HEK293 (cell line): Measurements from ENCODE around the gene TEAD2.

Experiments
- CTCF ChIP-seq: fragments of 450-650 bp; formaldehyde crosslinking; IDR thresholded peaks from 2 replicates; pipeline ENCODE4 v1.5.1; 2016; ENCODE audit warnings: missing biosample characterization, missing genetic modification characterization
- HIC1 ChIP-seq: fragments of 450-650 bp; formaldehyde crosslinking; IDR thresholded peaks from 2 replicates; pipeline ENCODE4 v1.5.1; 2016; ENCODE audit warnings: missing biosample characterization, missing genetic modification characterization
- SP2 ChIP-seq: fragments of 450-650 bp; formaldehyde crosslinking; IDR thresholded peaks from 2 replicates; pipeline ENCODE4 v1.5.1; 2016; ENCODE audit warnings: missing biosample characterization, missing genetic modification characterization
- TRIM28 ChIP-seq: IDR thresholded peaks from 2 replicates; pipeline ENCODE4 v1.6.1; 2011; ENCODE audit warnings: low read length, control low read depth, borderline replicate concordance
- TSHZ1 ChIP-seq: fragments of 450-650 bp; formaldehyde crosslinking; IDR thresholded peaks from 2 replicates; pipeline ENCODE4 v1.5.1; 2016; ENCODE audit warnings: missing biosample characterization, missing genetic modification characterization, borderline replicate concordance
- ZBTB48 ChIP-seq: fragments of 450-650 bp; formaldehyde crosslinking; IDR thresholded peaks from 2 replicates; pipeline ENCODE4 v1.5.1; 2016; ENCODE audit warnings: missing biosample characterization, missing genetic modification characterization
- ZNF23 ChIP-seq: fragments of 450-650 bp; formaldehyde crosslinking; IDR thresholded peaks from 2 replicates; pipeline ENCODE4 v1.5.1; 2016; ENCODE audit warnings: missing biosample characterization, missing genetic modification characterization, borderline replicate concordance
- ZNF560 ChIP-seq: fragments of 450-650 bp; formaldehyde crosslinking; IDR thresholded peaks from 2 replicates; pipeline ENCODE4 v1.5.1; 2017; ENCODE audit warnings: missing biosample characterization, missing genetic modification characterization, borderline replicate concordance

GRCh38 chr19:49362929-49363267 lies 682 bp upstream of the TEAD2 start:
- TF ChIP-seq TSHZ1 (tag by site-specific recombination) (no peak), HIC1 (tag by site-specific recombination) (no peak), SP2 (tag by site-specific recombination) (no peak), CTCF (tag by site-specific recombination) (no peak), ZNF560 (tag by site-specific recombination) (no peak), TRIM28 (no peak), ZBTB48 (tag by site-specific recombination) (peak; percentile 91), ZNF23 (tag by site-specific recombination) (no peak)
